ENCODE data around the gene RGS7. TPM values are rescaled to one million over a fixed set of nuclear protein-coding genes. Genes with fewer than 3 reads are reported as not detected.

RGS7 gene
- total and polyA plus RNA-seq, 2 of the 8 experiments (the other 6 are each of a cell fraction or from before 2014, with no cell fraction given) = 1.6 to 3.0 TPM

GRCh38 chr1:241391926-241392710 lies 35.1 kb upstream of the RGS7 start:
- Histone ChIP-seq H3K27ac (ENCODE audit: low read depth, low read length) (no peak overlapping the region), H3K9ac (replicated peaks in 1 of 4; ENCODE audit: extremely low read depth in 1 of 4, low read depth in 3 of 4, low read length in 3 of 4) (no peak overlapping the region), H2BK12ac (ENCODE audit: low read depth, low read length) (no peak overlapping the region), H4K91ac (replicated peaks; ENCODE audit: insufficient read length, low read length) (no peak overlapping the region), H4K5ac (ENCODE audit: insufficient read length, low read depth, low read length) (no peak overlapping the region), H4K20me1 (replicated peaks in 1 of 2; ENCODE audit: control insufficient read depth in 1 of 2, insufficient read depth in 2 of 2, low read length in 2 of 2) (no peaks in the 10 kb centered on the region), H2AK5ac (ENCODE audit: low read depth, low read length) (no peak overlapping the region), H2BK5ac (ENCODE audit: low read depth, low read length) (no peak overlapping the region), H3K9me3 (ENCODE audit: insufficient read depth in 2 of 2, low read depth in 1 of 2, low read length in 1 of 2) (no peaks in the 10 kb centered on the region), H2BK20ac (ENCODE audit: low read length) (no peak overlapping the region), H3K4ac (replicated peaks; ENCODE audit: insufficient read length, low read depth, low read length) (no peak overlapping the region), H3K4me2 (ENCODE audit: insufficient read depth in 1 of 2, low read depth in 2 of 2, low read length in 2 of 2) (no peak overlapping the region), H3K18ac (ENCODE audit: extremely low read depth, low read length) (no peak overlapping the region), H2BK15ac (ENCODE audit: low read length) (no peak overlapping the region), H3K79me2 (ENCODE audit: control insufficient read depth in 1 of 2, insufficient read depth in 2 of 2, low read length in 2 of 2) (no peaks in the 10 kb centered on the region), H3K56ac (replicated peaks; ENCODE audit: insufficient read length, low read depth, low read length) (no peak overlapping the region), H3K4me3 (ENCODE audit: extremely low read depth in 1 of 4, insufficient read depth in 2 of 4, low read depth in 3 of 4, low read length in 4 of 4) (no peak overlapping the region), H3K27me3 (replicated peaks in 1 of 4; ENCODE audit: control insufficient read depth in 3 of 4, extremely low read depth in 1 of 4, insufficient read depth in 3 of 4, low read length in 3 of 4) (no peaks in the 10 kb centered on the region), H3K14ac (ENCODE audit: insufficient read length) (no peak overlapping the region), H3K23ac (ENCODE audit: insufficient read length) (no peak overlapping the region), H3K4me1 (replicated peaks in 1 of 4; ENCODE audit: control insufficient read depth in 3 of 4, insufficient read depth in 4 of 4, low read length in 3 of 4) (peaks cover 0 to 6% (median 0%) of the 10 kb centered on the region in 4 experiments; a peak in 1 of 7 replicates), H4K8ac (ENCODE audit: extremely low read depth, insufficient read depth, low read length) (no peak overlapping the region), H3K79me1 (ENCODE audit: low read depth, low read length) (no peaks in the 10 kb centered on the region), H3K23me2 (ENCODE audit: low read depth, low read length) (no peaks in the 10 kb centered on the region), H3K36me3 (ENCODE audit: control insufficient read depth in 2 of 4, insufficient read depth in 4 of 4, low read length in 3 of 4) (no peaks in the 10 kb centered on the region), H2AFZ (ENCODE audit: low read length) (no peak overlapping the region), H2BK120ac (replicated peaks; ENCODE audit: low read depth, low read length) (no peak overlapping the region)
- 90% methylated on average over 5 of the region's 5 CpGs; no CpG with 5 or more reads in 1 of the 2 experiments for WGBS, 2 experiments (ENCODE audit: extremely low coverage in 1 of 2, insufficient coverage in 1 of 2, insufficient read length in 1 of 2, insufficient replicate concordance in 2 of 2, low coverage in 1 of 2, low lambda C conversion rate in 2 of 2, missing lambda C conversion rate in 1 of 2)
- no peak for DNase-seq (ENCODE audit: low read depth in 1 of 2, low spot score in 2 of 2)
- TF ChIP-seq BCL11A (IDR thresholded peaks at IDR 0.05; ENCODE audit: low read depth in 2 of 2, low read length in 2 of 2) (no peak), SRF (IDR thresholded peaks at IDR 0.05; ENCODE audit: low read depth, low read length) (no peak), KDM1A (IDR thresholded peaks at IDR 0.05; ENCODE audit: borderline replicate concordance, low read length) (no peak), CBX8 (IDR thresholded peaks at IDR 0.05; ENCODE audit: borderline replicate concordance, low read depth, low read length) (no peak), HDAC6 (IDR thresholded peaks at IDR 0.05; ENCODE audit: low read depth, low read length) (no peak), CTCF (IDR thresholded peaks at IDR 0.05; ENCODE audit: control extremely low read depth in 1 of 3, insufficient read depth in 1 of 3, low read depth in 1 of 3, low read length in 3 of 3) (no peak), BRCA1 (IDR thresholded peaks at IDR 0.05; ENCODE audit: low read depth, low read length) (no peak), MAFK (IDR thresholded peaks at IDR 0.05; ENCODE audit: low read depth, low read length) (no peak), FOSL1 (IDR thresholded peaks at IDR 0.05; ENCODE audit: insufficient read depth, low read depth, low read length) (no peak), SIN3A (conservative IDR thresholded peaks at IDR 0.05 in 1 of 2, IDR thresholded peaks at IDR 0.05 in 1 of 2; ENCODE audit: low read depth in 1 of 2, low read length in 2 of 2) (no peak)
- POLR2A ChIA-PET (ENCODE audit: partially characterized antibody) = no interaction called here
- CTCF ChIA-PET (ENCODE audit: partially characterized antibody) = interaction anchor here (0.8 to 1.5 kb wide), 5 partner anchors 15 to 1203 kb away, joined by 3 to 6 read pairs (median 4); no protein-coding TSS in a partner anchor
- FAIRE-seq = no peak
